HepG2 (cell line): ENCODE data around the gene TSHZ2.
A peak's percentile ranks its signal among the peaks of the same experiment; 100 is the strongest.

Experiments
- MYC ChIP-seq: sonication (generic); formaldehyde crosslinking; IDR thresholded peaks from 2 replicates; pipeline ENCODE4 v1.9.0; 2021; ENCODE audit warnings: missing genetic modification reagents, borderline replicate concordance
- REXO4 ChIP-seq: sonication (generic); formaldehyde crosslinking; IDR thresholded peaks from 2 replicates; pipeline ENCODE4 v1.8.0; 2022; ENCODE audit warnings: missing genetic modification reagents, mild to moderate bottlenecking, borderline replicate concordance
- ZBTB10 ChIP-seq: sonication (generic); formaldehyde crosslinking; IDR thresholded peaks from 2 replicates; pipeline ENCODE4 v1.4.0; 2020; ENCODE audit warnings: missing genetic modification reagents, borderline replicate concordance
- ZNF547 ChIP-seq: sonication (generic); formaldehyde crosslinking; IDR thresholded peaks from 2 replicates; pipeline ENCODE4 v1.5.1; 2020; ENCODE audit warnings: mild to moderate bottlenecking, missing genetic modification reagents
- ZSCAN30 ChIP-seq: sonication (generic); formaldehyde crosslinking; IDR thresholded peaks from 2 replicates; pipeline ENCODE4 v1.5.0; 2020; ENCODE audit warnings: mild to moderate bottlenecking, missing genetic modification reagents
- TF ChIP-seq, protein P1 (sequence below): sonication (generic); formaldehyde crosslinking; IDR thresholded peaks from 2 replicates; pipeline ENCODE4 v1.4.0; 2020; ENCODE audit warnings: missing genetic modification reagents
- TF ChIP-seq, protein P2 (sequence below): sonication (generic); formaldehyde crosslinking; IDR thresholded peaks from 2 replicates; pipeline ENCODE4 v1.4.0; 2020; ENCODE audit warnings: missing genetic modification reagents
- TF ChIP-seq, protein P3 (sequence below): sonication (generic); formaldehyde crosslinking; IDR thresholded peaks from 2 replicates; pipeline ENCODE4 v1.8.0; 2022; ENCODE audit warnings: mild to moderate bottlenecking, missing genetic modification reagents, moderate library complexity

DNA sequence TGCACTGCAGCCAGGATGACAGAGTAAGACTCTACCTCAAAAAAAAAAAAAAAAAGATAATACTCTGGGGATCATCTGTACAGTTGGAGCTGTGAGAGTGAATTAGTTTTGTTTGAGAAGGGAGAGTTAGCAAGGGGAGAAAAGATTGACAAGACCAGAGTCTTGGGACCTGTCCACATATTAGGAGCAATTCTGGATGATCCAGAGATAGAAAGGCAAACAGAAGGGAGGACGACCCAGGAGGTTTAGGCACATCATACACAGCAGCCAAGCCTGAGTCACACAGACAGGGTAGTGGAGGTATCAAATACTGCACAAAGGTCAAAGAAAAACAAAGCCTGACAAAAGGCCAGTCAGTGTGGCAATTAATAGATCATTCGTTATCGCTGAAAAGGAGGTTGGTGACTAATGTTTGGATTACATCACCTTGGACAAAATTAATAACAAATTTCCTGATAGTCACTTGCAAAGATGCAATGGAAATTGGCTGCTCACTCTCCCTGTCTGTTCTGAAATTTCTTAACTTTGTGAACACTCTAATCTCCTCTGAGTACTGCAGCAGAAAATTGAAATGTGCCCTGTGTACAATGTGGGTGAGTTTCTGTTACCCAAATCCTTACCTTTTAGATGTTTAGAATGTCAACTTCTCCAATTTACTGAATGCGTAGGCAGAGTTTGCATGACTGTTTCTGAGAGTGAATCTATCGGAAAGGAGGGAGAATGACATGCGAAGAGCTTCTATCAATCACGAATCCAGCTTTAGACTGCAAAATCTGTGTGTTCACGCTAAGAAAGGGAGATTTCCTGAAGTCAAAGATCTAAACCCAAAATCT, 105.4 kb downstream of the TSHZ2 start:
- TF ChIP-seq ZBTB10 (CRISPR knock-in tag) (no peak), REXO4 (no peak), ZSCAN30 (CRISPR knock-in tag) (0 out of 2 replicates have a peak, but pooled peaks have one; percentile 46), MYC (CRISPR knock-in tag) (no peak), ZNF547 (peak; percentile 54; the same call in 1 of the 2 replicates)
- TF ChIP-seq, protein P1, sequence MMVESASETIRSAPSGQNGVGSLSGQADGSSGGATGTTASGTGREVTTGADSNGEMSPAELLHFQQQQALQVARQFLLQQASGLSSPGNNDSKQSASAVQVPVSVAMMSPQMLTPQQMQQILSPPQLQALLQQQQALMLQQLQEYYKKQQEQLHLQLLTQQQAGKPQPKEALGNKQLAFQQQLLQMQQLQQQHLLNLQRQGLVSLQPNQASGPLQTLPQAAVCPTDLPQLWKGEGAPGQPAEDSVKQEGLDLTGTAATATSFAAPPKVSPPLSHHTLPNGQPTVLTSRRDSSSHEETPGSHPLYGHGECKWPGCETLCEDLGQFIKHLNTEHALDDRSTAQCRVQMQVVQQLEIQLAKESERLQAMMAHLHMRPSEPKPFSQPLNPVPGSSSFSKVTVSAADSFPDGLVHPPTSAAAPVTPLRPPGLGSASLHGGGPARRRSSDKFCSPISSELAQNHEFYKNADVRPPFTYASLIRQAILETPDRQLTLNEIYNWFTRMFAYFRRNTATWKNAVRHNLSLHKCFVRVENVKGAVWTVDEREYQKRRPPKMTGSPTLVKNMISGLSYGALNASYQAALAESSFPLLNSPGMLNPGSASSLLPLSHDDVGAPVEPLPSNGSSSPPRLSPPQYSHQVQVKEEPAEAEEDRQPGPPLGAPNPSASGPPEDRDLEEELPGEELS (CRISPR knock-in tag) = peak; percentile 89
- TF ChIP-seq, protein P2, sequence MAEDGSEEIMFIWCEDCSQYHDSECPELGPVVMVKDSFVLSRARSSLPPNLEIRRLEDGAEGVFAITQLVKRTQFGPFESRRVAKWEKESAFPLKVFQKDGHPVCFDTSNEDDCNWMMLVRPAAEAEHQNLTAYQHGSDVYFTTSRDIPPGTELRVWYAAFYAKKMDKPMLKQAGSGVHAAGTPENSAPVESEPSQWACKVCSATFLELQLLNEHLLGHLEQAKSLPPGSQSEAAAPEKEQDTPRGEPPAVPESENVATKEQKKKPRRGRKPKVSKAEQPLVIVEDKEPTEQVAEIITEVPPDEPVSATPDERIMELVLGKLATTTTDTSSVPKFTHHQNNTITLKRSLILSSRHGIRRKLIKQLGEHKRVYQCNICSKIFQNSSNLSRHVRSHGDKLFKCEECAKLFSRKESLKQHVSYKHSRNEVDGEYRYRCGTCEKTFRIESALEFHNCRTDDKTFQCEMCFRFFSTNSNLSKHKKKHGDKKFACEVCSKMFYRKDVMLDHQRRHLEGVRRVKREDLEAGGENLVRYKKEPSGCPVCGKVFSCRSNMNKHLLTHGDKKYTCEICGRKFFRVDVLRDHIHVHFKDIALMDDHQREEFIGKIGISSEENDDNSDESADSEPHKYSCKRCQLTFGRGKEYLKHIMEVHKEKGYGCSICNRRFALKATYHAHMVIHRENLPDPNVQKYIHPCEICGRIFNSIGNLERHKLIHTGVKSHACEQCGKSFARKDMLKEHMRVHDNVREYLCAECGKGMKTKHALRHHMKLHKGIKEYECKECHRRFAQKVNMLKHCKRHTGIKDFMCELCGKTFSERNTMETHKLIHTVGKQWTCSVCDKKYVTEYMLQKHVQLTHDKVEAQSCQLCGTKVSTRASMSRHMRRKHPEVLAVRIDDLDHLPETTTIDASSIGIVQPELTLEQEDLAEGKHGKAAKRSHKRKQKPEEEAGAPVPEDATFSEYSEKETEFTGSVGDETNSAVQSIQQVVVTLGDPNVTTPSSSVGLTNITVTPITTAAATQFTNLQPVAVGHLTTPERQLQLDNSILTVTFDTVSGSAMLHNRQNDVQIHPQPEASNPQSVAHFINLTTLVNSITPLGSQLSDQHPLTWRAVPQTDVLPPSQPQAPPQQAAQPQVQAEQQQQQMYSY (CRISPR knock-in tag) = no peak
- TF ChIP-seq, protein P3, sequence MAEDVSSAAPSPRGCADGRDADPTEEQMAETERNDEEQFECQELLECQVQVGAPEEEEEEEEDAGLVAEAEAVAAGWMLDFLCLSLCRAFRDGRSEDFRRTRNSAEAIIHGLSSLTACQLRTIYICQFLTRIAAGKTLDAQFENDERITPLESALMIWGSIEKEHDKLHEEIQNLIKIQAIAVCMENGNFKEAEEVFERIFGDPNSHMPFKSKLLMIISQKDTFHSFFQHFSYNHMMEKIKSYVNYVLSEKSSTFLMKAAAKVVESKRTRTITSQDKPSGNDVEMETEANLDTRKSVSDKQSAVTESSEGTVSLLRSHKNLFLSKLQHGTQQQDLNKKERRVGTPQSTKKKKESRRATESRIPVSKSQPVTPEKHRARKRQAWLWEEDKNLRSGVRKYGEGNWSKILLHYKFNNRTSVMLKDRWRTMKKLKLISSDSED (CRISPR knock-in tag) = no peak
